ENCODE data around the gene CFAP100.

DNA sequence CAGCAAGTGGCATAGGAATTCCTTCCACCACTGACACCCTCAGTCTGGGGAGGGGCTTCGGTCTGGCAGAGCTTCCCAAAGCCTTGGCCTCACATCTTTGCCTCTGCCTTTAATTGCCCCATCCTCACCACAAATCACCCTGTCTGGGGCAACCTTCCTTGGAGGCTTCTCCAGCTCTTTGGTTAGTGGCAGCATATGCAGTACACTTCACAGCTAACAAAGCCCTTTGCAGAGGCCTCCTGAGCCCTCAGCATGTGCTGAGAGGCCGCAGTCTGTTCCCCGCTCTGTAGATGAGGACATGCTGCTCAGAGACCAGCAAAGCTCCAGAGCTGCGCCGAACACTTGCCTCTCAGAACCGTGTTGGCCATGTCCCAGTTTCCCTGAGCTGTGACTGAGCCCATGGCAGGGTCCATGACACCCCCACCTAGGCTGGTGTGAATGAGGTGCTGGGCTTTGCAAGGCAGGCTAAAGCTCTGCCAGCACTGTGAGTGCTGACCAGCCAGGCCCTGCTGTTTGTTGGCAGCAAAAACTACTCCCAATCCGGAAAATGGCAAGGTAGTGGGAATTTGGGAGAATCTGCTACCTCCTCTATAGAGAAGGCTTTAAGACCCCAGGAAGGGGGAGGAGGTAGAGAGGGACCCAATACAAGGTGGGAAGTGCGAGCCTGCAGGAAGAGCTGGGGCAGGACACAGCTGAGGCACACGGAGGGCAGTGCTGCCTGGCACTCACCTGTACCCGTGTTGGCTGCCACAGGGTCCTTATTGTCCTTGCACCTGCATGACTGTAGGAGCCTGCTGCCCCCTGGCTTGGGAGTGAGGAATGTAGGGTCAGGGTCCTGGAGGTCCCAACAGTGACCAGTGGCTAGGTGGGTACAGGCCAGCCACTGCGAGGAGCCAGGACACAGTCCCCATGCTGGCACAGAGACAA is 29.1 kb upstream of the CFAP100 start:
- TF ChIP-seq, protein P1, sequence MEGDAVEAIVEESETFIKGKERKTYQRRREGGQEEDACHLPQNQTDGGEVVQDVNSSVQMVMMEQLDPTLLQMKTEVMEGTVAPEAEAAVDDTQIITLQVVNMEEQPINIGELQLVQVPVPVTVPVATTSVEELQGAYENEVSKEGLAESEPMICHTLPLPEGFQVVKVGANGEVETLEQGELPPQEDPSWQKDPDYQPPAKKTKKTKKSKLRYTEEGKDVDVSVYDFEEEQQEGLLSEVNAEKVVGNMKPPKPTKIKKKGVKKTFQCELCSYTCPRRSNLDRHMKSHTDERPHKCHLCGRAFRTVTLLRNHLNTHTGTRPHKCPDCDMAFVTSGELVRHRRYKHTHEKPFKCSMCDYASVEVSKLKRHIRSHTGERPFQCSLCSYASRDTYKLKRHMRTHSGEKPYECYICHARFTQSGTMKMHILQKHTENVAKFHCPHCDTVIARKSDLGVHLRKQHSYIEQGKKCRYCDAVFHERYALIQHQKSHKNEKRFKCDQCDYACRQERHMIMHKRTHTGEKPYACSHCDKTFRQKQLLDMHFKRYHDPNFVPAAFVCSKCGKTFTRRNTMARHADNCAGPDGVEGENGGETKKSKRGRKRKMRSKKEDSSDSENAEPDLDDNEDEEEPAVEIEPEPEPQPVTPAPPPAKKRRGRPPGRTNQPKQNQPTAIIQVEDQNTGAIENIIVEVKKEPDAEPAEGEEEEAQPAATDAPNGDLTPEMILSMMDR (IDR thresholded peaks at IDR 0.05) = no peak
- TF ChIP-seq ZFX (IDR thresholded peaks at IDR 0.05; ENCODE audit: borderline replicate concordance) = no peak
